A673 (cell line): ENCODE results near the gene MAP3K21. TPM values are rescaled to one million over a fixed set of nuclear protein-coding genes. Genes with fewer than 3 reads are reported as not detected.
A peak's percentile ranks its signal among the peaks of the same experiment; 100 is the strongest.

ENCODE experiments used
- BruUV-seq: library from RNA; stranded (reverse); fragments of 400-500 nt; replicated peaks from 2 replicates; lab custom pipeline; 2021; lab: Mats Ljungman, UMichigan
- CTCF ChIA-PET: fragments of 300-600 bp; sonication (Branson Sonifier 250); formaldehyde crosslinking; loops from one replicate; lab custom pipeline; 2022; ENCODE audit warnings: antibody characterized with exemption; lab: Charles Lee
- POLR2A ChIA-PET: fragments of 300-600 bp; sonication (Branson Sonifier 250); formaldehyde crosslinking; loops from one replicate; lab custom pipeline; 2022; ENCODE audit warnings: antibody characterized with exemption; ENCODE audit not compliant: low non-redundant PET; lab: Charles Lee
- DNase-seq: peaks from one replicate; pipeline ENCODE4 v3.0.0-alpha.2; 2015; ENCODE audit warnings: low spot score
- H3K27ac ChIP-seq: fragments of 200-600 bp; sonication (generic); 2 replicates; pipeline ENCODE4 v1.5.1; 2016; ENCODE audit warnings: mixed run types, low read depth, mild to moderate bottlenecking, mixed read lengths, antibody characterized with exemption, low read length; ENCODE audit not compliant: poor library complexity, severe bottlenecking
- H3K27me3 ChIP-seq: fragments of 200-600 bp; sonication (generic); replicated peaks from 2 replicates; pipeline ENCODE4 v1.6.1; 2017; ENCODE audit warnings: mixed run types, low read depth, mild to moderate bottlenecking, mixed read lengths, antibody characterized with exemption, low read length; ENCODE audit not compliant: insufficient read depth, poor library complexity
- H3K36me3 ChIP-seq: fragments of 200-600 bp; sonication (generic); 2 replicates; pipeline ENCODE4 v1.6.1; 2016; ENCODE audit warnings: mixed run types, mild to moderate bottlenecking, mixed read lengths, antibody characterized with exemption, low read length; ENCODE audit not compliant: insufficient read depth, poor library complexity, severe bottlenecking
- H3K4me1 ChIP-seq: fragments of 200-600 bp; sonication (generic); 2 replicates; pipeline ENCODE4 v1.6.1; 2017; ENCODE audit warnings: mixed run types, mild to moderate bottlenecking, mixed read lengths, antibody characterized with exemption, low read length; ENCODE audit not compliant: insufficient read depth, poor library complexity, severe bottlenecking
- H3K4me3 ChIP-seq: fragments of 200-600 bp; sonication (generic); 2 replicates; pipeline ENCODE4 v1.5.1; 2016; ENCODE audit warnings: low read depth, mixed run types, mild to moderate bottlenecking, mixed read lengths, low read length; ENCODE audit not compliant: poor library complexity, severe bottlenecking
- H3K9me3 ChIP-seq: fragments of 200-600 bp; sonication (generic); 2 replicates; pipeline ENCODE4 v1.6.1; 2016; ENCODE audit warnings: mixed run types, low read depth, mild to moderate bottlenecking, mixed read lengths, antibody characterized with exemption, low read length; ENCODE audit not compliant: poor library complexity, severe bottlenecking
- CTCF ChIP-seq: fragments of 300-800, 200-600 bp; sonication (generic); conservative IDR thresholded peaks from 2 replicates; pipeline ENCODE4 v1.5.1; 2017; ENCODE audit warnings: low read depth, mild to moderate bottlenecking, antibody characterized with exemption, low read length, moderate library complexity, mixed read lengths
- EZH2 ChIP-seq: fragments of 200-600 bp; sonication (generic); IDR thresholded peaks from 2 replicates; pipeline ENCODE4 v1.6.1; 2017; ENCODE audit warnings: borderline replicate concordance, low read depth, mild to moderate bottlenecking, mixed read lengths, antibody characterized with exemption, low read length; ENCODE audit not compliant: poor library complexity, severe bottlenecking
- intact Hi-C: fragments of 100-400 bp; cut with micrococcal nuclease; formaldehyde crosslinking; loops from one replicate; pipeline ENCODE4 v1.10.0; 2022; ENCODE audit not compliant: unreplicated experiment
- total RNA-seq: library from RNA; stranded (reverse); gene quantifications from 2 replicates; pipeline ENCODE4 v1.2.3, GENCODE V29; 2021

Gene MAP3K21
- total RNA-seq, 1 experiment from 2014 or later: 0.88 TPM

DNA sequence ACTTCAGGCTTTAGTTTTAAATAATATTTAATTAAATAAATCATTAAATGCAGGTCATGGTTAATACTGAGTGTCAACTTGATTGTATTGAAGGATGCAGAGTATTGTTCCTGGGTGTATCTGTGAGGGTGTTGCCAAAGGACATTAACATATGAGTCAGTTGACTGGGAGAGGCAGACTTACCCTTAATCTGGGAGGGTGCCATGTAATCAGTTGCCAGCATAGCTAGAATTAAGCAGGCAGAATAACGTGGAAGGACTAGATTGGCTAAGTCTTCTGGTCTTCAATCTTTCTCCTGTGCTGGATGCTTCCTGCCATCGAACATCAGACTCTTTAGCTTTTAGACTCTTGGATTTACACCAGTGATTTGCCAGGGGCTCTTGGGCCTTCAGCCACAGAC, 85.3 kb downstream of the MAP3K21 start:
- no peak overlapping the region for H3K4me3 ChIP-seq
- CTCF ChIA-PET: no interaction called here
- no peak for TF ChIP-seq EZH2
- TF ChIP-seq CTCF: no peak
- no peaks in the 10 kb centered on the region for H3K4me1 ChIP-seq
- intact Hi-C loops: no loop called here
- H3K27me3 ChIP-seq: no peaks in the 10 kb centered on the region
- DNase-seq: no peak
- BruUV-seq: no TSS peak
- no peaks in the 10 kb centered on the region for H3K36me3 ChIP-seq
- POLR2A ChIA-PET: no interaction called here
- no peak overlapping the region for H3K27ac ChIP-seq
- peaks cover 5% of the 10 kb centered on the region for H3K9me3 ChIP-seq

DNA sequence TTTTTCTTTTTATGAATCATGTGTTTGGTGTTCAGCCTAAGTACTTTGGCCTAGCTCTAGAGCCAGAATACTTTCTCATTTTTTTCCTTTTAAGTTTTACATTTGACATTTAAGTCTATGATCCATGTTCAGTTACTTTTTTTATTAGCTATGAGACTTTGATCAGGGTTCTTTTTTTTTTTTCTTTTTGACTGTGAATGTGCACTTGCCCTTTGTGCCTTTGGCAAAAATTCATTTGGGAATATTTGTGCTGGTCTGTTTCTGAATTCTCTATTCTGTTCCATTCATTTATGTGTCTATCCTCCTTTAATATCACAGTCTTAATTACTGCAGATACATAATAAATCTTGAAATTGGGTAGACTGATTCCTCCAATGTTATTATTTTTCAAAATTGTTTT, 93.8 kb downstream of the MAP3K21 start:
- intact Hi-C loops: no loop called here
- no peaks in the 10 kb centered on the region for H3K36me3 ChIP-seq
- TF ChIP-seq EZH2: no peak
- no peak for TF ChIP-seq CTCF
- no peak overlapping the region for H3K4me3 ChIP-seq
- ChIA-PET POLR2A (no interaction called here), CTCF (no interaction called here)
- no peak overlapping the region for H3K27ac ChIP-seq
- BruUV-seq: no TSS peak
- peaks cover 7% of the 10 kb centered on the region for H3K27me3 ChIP-seq
- H3K4me1 ChIP-seq: no peaks in the 10 kb centered on the region
- H3K9me3 ChIP-seq: no peaks in the 10 kb centered on the region
- DNase-seq: no peak

DNA sequence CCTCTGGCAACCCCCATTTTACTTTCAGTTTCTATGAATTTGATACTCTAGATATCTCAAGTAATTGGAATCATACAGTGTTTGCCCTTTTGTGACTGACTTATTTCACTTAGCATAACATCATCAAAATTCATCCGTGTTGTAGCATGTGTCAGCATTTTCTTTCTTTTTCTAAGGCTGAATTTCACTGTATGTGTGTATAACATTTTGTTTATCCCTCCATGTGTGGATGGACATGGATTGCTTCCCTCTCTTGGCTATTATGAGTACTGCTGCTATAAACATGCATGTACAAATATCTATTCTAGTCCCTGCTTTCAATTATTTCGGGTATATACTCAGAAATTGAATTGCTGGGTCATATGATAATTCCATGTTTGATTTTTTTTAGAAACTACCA, 97.3 kb downstream of the MAP3K21 start:
- no peaks in the 10 kb centered on the region for H3K36me3 ChIP-seq
- no peaks in the 10 kb centered on the region for H3K4me1 ChIP-seq
- BruUV-seq: no TSS peak
- ChIA-PET CTCF (no interaction called here), POLR2A (no interaction called here)
- no peak overlapping the region for H3K27ac ChIP-seq
- H3K9me3 ChIP-seq: no peaks in the 10 kb centered on the region
- H3K27me3 ChIP-seq: peaks cover 13% of the 10 kb centered on the region
- DNase-seq: no peak
- no peak overlapping the region for H3K4me3 ChIP-seq
- TF ChIP-seq EZH2 (no peak), CTCF (peak; percentile 38; the same call in 1 of the 2 replicates)
- intact Hi-C loops: no loop called here
